GM21526 (cell line): ENCODE data around the gene GREB1.

Experiments
- ATAC-seq: cut with Tn5 transposase; IDR thresholded peaks from one replicate; pipeline ENCODE4 v1.9.1; 2021; ENCODE audit warnings: moderate library complexity; ENCODE audit not compliant: unreplicated experiment, low FRiP score

GREB1 gene

GRCh38 chr2:11592671-11593574 lies 59.1 kb downstream of the GREB1 start:
- no peak for ATAC-seq

DNA sequence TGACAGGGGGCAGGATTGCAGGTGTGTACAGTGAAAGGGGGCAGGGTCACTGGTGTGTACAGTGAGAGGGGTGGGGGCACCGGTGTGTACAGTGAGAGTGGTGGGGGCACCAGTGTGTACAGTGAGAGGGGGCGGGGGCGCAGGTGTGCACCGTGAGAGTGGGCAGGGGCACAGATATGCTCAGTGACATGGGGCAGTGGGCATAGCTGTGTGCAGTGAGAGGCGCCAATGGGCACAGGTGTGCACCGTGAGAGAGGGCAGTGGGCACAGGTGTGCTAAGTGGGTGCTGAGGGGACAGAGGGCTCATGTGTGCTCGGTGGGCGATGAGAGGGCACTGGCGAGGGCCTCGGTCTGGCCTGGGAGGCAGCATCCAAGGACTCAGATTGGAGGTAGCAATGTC lies 63.0 kb downstream of the GREB1 start:
- no peak for ATAC-seq

- no peak for ATAC-seq
These were observed 63.8 kb downstream of the GREB1 start for GRCh38 chr2:11597538-11598225.

DNA sequence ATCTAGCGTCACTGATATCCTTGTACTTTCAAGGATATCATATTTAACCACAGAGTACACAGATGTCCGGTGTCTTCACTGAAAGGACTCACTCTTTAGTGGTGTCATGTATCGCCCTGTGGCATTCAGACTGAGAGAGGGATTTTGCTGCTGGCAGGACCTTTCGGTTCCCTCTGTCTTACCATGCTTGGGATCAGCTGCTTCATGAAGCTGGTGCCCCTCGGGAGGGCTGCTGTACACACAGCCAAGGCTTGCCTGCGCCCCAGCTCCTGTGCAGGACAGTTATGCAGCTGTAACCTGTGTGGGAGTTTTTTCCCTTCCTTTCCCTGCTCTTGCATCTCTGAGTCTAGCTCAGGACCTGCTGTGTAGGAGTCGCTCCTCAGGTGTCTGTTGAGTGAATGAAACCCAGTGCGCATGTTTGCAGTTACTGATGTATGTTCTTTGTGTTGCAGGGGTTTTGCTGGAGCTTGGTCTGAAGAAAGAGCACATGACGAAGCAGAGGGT lies 64.4 kb downstream of the GREB1 start:
- ATAC-seq, result no peak

GRCh38 chr2:11602563-11603204 lies 68.8 kb downstream of the GREB1 start:
- no peak for ATAC-seq

- ATAC-seq, result no peak
These were observed 76.9 kb downstream of the GREB1 start for GRCh38 chr2:11610624-11611242.

DNA sequence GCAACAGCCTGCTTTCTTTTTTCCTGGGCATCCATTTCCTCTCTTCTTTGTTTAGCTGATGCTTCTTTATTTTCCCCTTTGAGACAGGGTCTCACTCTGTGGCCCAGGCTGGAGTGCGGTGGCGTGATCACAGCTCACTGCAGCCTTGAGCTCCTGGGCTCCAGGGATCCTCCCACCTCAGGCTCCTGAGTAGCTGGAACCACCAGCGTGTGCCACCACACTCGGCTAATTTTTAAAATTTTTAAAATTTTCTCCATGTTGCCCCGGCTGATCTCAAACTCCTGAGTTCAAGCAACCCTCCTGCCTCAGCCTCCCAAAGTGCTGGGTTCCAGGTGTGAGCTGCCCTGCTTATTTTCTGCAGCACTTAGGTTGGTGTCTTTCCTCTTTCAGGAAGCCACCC lies 77.4 kb downstream of the GREB1 start:
- no peak for ATAC-seq

GRCh38 chr2:11612553-11613215 lies 78.8 kb downstream of the GREB1 start:
- ATAC-seq, result no peak

GRCh38 chr2:11613297-11613696 lies 79.5 kb downstream of the GREB1 start:
- ATAC-seq, result no peak

GRCh38 chr2:11615209-11615608 lies 81.4 kb downstream of the GREB1 start:
- ATAC-seq, result no peak

DNA sequence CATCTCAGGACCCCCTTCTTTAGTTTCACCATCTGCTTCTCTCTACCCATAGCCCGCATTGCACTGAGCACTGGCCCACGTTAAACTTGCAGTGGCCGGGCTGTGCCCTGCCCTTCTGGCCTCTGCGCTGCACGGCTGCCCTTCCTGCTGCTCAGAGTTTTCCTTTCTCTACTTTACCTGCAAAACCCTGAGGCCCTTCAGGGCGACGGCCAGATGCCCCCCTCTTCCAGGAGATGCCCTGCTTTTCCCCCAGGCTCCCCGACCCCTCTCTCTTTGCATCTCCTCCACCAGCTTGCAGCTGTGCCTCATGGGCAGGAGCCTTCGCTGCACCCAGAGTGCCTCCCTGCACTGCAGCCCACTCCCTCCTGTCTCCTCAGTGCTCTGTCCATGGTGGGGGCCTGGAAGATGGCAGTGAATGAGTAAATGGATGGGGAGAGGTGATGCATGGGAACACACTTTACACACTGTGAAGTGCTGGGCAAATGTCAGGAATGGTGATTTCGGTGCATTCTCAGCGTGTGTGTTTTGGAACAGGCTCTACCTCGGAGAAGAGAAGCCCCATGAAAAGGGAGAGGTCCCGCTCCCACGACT lies 82.3 kb downstream of the GREB1 start:
- ATAC-seq, result no peak

GRCh38 chr2:11616851-11617415 lies 83.1 kb downstream of the GREB1 start:
- ATAC-seq, result no peak

- ATAC-seq, result no peak
These were observed 83.7 kb downstream of the GREB1 start for GRCh38 chr2:11617527-11617926.

DNA sequence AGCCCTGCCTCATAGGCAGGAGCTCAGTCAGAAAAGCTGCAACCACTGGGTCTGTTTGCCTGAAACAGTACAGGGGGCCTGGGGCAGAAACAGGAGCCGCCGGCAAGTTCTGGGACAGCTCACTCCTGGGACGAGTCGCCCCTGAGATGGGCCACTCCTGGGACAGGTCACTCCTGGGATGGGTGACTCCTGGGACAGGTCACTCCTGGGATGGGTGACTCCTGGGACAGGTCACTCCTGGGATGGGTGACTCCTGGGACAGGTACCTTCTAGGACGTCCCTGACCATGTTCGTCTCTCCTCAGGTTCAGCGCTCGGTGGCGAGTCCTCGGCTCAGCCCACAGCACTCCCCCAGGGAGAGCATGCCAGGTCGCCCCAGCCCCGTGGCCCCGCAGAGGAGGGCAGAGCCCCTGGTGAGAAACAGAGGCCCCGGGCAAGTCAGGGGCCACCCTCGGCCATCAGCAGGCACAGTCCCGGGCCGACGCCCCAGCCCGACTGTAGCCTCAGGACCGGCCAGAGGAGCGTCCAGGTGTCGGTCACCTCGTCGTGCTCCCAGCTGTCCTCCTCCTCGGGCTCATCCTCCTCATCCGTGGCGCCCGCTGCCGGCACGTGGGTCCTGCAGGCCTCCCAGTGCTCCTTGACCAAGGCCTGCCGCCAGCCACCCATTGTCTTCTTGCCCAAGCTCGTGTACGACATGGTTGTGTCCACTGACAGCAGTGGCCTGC lies 84.3 kb downstream of the GREB1 start:
- ATAC-seq, result no peak

- ATAC-seq, result no peak
These were observed 84.8 kb downstream of the GREB1 start for GRCh38 chr2:11618708-11619062.

DNA sequence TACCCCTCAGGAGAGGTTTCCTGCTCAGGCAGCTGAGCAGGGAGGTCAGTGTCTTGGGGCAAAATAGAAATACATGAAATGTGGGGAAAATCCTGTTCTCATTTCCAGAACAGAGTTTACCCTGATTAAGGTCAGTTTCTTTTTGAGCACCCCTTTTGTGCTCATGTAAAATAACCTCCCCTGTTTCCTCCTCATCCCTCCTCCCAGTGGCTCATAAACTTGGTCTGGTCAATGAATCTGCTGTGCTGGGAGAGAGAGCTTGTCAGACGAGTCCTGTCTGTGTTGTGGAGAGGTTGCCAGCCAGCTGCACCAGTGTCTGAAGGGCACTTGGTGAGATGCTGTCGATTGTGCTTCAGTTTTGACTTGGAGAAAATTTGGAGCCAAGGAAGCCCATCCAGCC lies 87.6 kb downstream of the GREB1 start:
- no peak for ATAC-seq

DNA sequence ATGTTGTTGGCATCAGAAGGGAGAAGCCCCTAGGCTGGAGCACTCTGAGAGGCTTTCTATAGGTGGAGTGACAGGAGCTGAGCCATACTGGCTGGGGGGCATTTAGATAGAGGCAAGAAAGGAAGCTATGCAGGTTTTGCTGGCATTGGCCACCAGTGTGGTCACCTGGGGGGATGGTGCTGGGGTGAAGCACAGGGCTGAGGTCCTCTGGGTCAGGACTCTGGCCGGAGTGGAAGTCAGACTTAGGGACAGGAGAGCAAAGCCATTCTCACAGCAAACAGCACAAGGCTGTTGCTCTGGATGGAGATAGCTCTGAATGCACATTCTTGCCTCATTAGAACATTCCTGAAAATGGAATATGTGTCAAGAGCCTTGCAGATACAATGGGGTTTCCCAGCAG lies 88.8 kb downstream of the GREB1 start:
- no peak for ATAC-seq

DNA sequence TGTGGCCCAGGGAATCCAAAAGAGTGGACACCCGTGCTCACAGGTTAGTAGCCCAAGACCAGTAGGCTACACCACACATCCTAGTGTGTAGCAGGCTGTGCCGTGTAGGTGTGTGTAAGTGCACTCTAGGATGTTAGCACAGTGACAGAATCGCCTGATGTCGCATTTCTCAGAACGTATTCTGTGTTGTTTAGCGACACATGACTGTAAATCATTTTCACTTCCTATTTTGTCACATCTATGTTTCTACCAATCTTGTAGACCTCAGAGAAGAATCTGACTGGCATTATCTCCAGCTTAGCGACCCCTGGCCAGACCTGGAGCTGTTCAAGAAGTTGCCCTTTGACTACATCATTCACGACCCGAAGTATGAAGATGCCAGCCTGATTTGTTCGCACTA lies 91.0 kb downstream of the GREB1 start:
- no peak for ATAC-seq

DNA sequence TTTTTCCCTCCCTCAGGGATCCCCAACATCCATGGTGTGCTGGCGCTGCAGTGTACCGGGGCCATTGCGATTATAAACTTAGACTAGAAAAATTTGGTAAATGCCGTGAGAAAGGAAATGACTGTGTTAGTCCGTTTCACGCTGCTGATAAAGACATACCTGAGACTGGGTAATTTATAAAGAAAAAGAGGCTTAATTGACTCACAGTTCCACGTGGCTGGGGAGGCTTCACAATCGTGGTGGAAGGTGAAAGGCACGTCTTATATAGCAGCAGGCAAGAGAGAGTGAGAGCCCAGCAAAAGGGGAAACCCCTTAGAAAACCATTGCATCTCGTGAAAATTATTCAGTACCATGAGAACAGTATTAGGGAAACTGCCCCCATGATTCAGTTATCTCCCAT lies 91.8 kb downstream of the GREB1 start:
- ATAC-seq, result no peak
